ENCODE data around the gene KRTAP2-3. TPM values are rescaled to one million over a fixed set of nuclear protein-coding genes. Genes with fewer than 3 reads are reported as not detected.

The KRTAP2-3 gene, protein sequence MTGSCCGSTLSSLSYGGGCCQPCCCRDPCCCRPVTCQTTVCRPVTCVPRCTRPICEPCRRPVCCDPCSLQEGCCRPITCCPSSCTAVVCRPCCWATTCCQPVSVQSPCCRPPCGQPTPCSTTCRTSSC
- total RNA-seq (2022; extraction: Qiagen RNA extraction): 0.20 to 0.22 TPM in 2 of 5 replicates, not detected in the others

DNA sequence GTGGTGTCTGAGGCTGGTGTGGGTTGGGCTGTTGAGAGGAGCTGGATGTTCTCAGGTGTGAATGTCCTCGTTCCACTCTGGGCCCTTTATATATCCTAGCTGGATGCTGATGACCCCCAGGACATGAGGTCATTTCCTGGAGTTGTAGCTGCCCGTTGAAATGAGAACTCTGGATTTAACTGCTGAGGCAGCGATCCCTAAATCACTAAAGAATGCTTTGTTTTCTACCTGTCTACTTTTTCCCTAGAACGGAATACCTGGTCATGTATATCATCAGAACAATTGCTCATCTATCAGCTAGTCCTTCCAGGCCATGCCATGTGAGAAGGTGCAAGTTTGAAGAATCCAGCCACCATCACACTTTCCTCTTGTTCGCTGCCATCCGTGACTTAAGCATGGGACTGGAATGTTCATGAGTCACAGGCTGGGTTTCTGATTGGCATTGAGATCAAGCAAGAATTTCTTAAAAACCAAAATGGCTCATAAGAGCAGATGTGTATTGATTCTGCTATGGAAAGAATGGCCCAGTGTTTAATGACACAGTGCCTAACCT is at the start of gene KRTAP2-3:
Gene KRTAP2-3, minus strand, starts transcription at position 63 of the 553 bp plus-strand sequence. CDS start 64 bp downstream, outside the sequence.

GRCh38 chr17:41105347-41105746 is 45.4 kb upstream of the KRTAP2-3 start, which contains the start of gene KRTAP4-9:
Gene KRTAP4-9, plus strand, starts transcription at chr17:41105389. Its CDS starts 0 bp downstream, at chr17:41105389.

DNA sequence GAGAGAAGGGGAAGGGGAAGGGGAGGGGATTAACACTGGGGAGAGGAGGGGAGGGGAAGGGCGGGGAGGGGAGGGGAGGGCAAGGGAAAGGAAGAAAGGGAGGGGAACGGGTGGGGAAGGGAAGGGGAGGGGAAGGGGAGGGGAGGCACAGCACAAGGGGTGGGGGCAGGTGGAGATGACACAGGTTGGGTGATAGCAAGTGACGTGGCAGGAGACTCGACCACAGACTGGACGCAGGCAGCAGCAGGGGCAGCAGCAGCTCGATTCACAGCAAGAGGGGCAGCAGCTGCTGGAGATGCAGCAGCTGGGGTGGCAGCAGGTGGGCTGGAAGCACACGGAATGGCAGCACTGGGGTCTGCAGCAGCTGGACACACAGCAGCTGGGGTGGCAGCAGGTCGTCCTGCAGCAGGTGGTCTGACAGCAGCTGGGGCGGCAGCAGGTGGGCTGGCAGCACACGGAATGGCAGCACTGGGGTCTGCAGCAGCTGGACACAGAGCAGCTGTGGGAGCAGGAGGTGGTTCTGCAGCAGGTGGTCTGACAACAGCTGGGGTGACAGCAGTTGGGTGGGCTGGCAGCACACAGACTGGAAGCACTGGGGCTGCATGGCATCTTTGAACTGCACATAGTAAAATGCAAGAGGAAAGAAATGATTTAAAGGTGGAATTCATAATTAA is 41.8 kb upstream of the KRTAP2-3 start, which contains the start of gene KRTAP4-16:
Gene KRTAP4-16, minus strand, starts transcription at position 624 of the 674 bp plus-strand sequence. Its CDS starts 0 bp downstream, at position 624.

DNA sequence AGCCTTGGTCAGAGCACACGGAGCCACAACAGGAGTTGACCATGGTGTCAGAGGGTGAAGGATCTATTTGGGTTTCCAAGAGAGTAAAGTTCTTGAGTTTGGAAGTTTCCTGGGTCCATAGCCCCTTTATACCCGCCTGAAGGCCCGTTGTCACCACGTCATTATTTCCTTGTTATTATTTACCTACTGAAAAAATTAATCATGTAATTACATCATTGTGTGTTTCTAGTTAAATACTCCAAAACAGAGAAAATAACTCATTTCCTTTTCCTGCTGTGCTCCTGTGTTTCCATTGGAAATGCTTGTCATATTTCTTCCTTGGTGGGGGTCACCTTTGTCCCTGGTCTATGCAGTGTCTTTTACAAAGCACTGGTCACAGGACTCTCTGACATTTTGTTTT is 38.1 kb upstream of the KRTAP2-3 start, which contains the start of gene KRTAP4-8:
Gene KRTAP4-8, minus strand, starts transcription at position 101 of the 400 bp plus-strand sequence. Its CDS starts 58 bp downstream, at position 43.

GRCh38 chr17:41084100-41084856 is 24.4 kb upstream of the KRTAP2-3 start, which contains the start of gene KRTAP4-7:
Gene KRTAP4-7, plus strand, starts transcription at chr17:41084150. Its CDS starts 57 bp downstream, at chr17:41084207.

GRCh38 chr17:41065829-41066624 is 6.1 kb upstream of the KRTAP2-3 start, which contains the start of gene KRTAP2-4:
Gene KRTAP2-4, minus strand, starts transcription at chr17:41065879. Its CDS starts 34 bp downstream, at chr17:41065845.

DNA sequence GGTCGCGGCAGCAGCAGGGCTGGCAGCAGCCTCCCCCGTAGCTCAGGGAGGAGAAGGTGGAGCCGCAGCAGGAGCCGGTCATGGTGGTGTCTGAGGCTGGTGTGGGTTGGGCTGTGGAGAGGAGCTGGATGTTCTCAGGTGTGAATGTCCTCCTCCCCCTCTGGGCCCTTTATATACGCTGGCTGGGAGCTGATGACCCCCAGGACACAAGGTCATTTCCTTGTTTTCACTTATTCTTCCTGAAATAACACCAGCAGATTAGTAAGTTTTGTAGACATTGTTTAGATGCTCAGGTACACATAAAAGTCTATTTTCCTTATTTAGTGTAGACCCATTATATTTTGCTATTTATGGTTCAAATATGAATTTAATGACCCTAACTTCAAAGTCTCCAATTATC is 4.8 kb downstream of the KRTAP2-3 start, which contains the start of gene KRTAP2-2:
Gene KRTAP2-2, minus strand, starts transcription at position 101 of the 400 bp plus-strand sequence. Its CDS starts 19 bp downstream, at position 82.

DNA sequence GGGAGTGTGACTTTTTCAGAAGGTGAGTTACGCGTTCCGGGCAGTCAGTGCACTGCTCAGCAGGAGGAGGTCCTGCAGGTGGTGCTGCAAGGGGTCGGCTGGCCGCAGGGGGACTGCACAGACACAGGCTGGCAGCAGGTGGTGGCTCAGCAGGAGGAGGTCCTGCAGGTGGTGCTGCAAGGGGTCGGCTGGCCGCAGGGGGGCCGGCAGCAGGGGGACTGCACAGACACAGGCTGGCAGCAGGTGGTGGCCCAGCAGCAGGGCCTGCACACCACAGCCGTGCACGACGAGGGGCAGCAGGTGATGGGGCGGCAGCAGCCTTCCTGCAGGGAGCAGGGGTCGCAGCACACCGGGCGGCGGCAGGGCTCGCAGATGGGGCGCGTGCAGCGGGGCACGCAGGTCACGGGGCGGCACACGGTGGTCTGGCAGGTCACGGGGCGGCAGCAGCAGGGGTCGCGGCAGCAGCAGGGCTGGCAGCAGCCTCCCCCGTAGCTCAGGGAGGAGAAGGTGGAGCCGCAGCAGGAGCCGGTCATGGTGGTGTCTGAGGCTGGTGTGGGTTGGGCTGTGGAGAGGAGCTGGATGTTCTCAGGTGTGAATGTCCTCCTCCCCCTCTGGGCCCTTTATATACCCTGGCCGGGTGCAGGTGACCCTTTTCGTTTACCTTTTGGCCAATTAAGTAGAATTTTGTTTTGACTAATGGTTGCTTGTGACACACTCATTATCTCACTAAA is 13.0 kb downstream of the KRTAP2-3 start, which contains the start of gene KRTAP2-1:
Gene KRTAP2-1, minus strand, starts transcription at position 582 of the 731 bp plus-strand sequence. Its CDS starts 49 bp downstream, at position 533.

GRCh38 chr17:41040783-41041571 is 18.9 kb downstream of the KRTAP2-3 start, which contains the start of gene KRTAP1-1:
Gene KRTAP1-1, minus strand, starts transcription at chr17:41041450. Its CDS starts 53 bp downstream, at chr17:41041397.

GRCh38 chr17:41034346-41034935 is 25.5 kb downstream of the KRTAP2-3 start, which contains the start of gene KRTAP1-3:
Gene KRTAP1-3, minus strand, starts transcription at chr17:41034874. Its CDS starts 53 bp downstream, at chr17:41034821.

GRCh38 chr17:41029633-41030245 is 30.2 kb downstream of the KRTAP2-3 start, which contains the start of gene KRTAP1-4:
Gene KRTAP1-4, minus strand, starts transcription at chr17:41030195. Its CDS starts 117 bp downstream, at chr17:41030078.

GRCh38 chr17:41026715-41027471 is 33.0 kb downstream of the KRTAP2-3 start, which contains the start of gene KRTAP1-5:
Gene KRTAP1-5, minus strand, starts transcription at chr17:41027208. Its CDS starts 53 bp downstream, at chr17:41027155.

Other genes with a start within 250 kb of the KRTAP2-3 start
- gene KRT10, start 237.5 kb downstream of the KRTAP2-3 start, total RNA-seq (2022; extraction: Qiagen RNA extraction): 61.8 to 120 TPM (median 113 TPM) in 5 replicates
- gene KRT12, start 192.9 kb downstream of the KRTAP2-3 start, total RNA-seq (2022; extraction: Qiagen RNA extraction): not detected in 5 replicates
- gene KRT20, start 174.9 kb downstream of the KRTAP2-3 start, total RNA-seq (2022; extraction: Qiagen RNA extraction): 0.14 to 0.41 TPM (median 0.17 TPM) in 5 replicates
- gene KRT23, start 122.5 kb downstream of the KRTAP2-3 start, total RNA-seq (2022; extraction: Qiagen RNA extraction): 0.08 to 0.29 TPM (median 0.11 TPM) in 4 of 5 replicates, not detected in the other
- not detected in 5 replicates for gene KRT39, start 93.2 kb downstream of the KRTAP2-3 start, total RNA-seq (2022; extraction: Qiagen RNA extraction)
- not detected in 5 replicates for gene KRT40, start 75.8 kb downstream of the KRTAP2-3 start, total RNA-seq (2022; extraction: Qiagen RNA extraction)
- not detected in 5 replicates for gene KRTAP3-3, start 66.0 kb downstream of the KRTAP2-3 start, total RNA-seq (2022; extraction: Qiagen RNA extraction)
- 0.26 to 0.44 TPM (median 0.29 TPM) in 5 replicates for gene KRTAP3-2, start 60.2 kb downstream of the KRTAP2-3 start, total RNA-seq (2022; extraction: Qiagen RNA extraction)
- 0.24 TPM in 1 of 5 replicates, not detected in the others for gene KRTAP3-1, start 51.0 kb downstream of the KRTAP2-3 start, total RNA-seq (2022; extraction: Qiagen RNA extraction)
- not detected in 5 replicates for gene KRTAP1-5, start 32.9 kb downstream of the KRTAP2-3 start, total RNA-seq (2022; extraction: Qiagen RNA extraction)
- gene KRTAP1-4, start 29.9 kb downstream of the KRTAP2-3 start, total RNA-seq (2022; extraction: Qiagen RNA extraction): not detected in 5 replicates
- gene KRTAP1-3, start 25.2 kb downstream of the KRTAP2-3 start, total RNA-seq (2022; extraction: Qiagen RNA extraction): not detected in 5 replicates
- gene KRTAP1-1, start 18.7 kb downstream of the KRTAP2-3 start, total RNA-seq (2022; extraction: Qiagen RNA extraction): not detected in 5 replicates
- gene KRTAP2-1, start 12.8 kb downstream of the KRTAP2-3 start, total RNA-seq (2022; extraction: Qiagen RNA extraction): not detected in 5 replicates
- not detected in 5 replicates for gene KRTAP2-2, start 4.9 kb downstream of the KRTAP2-3 start, total RNA-seq (2022; extraction: Qiagen RNA extraction)
- gene KRTAP2-4, start 5.8 kb upstream of the KRTAP2-3 start, total RNA-seq (2022; extraction: Qiagen RNA extraction): not detected in 5 replicates
- not detected in 5 replicates for gene KRTAP4-7, start 24.0 kb upstream of the KRTAP2-3 start, total RNA-seq (2022; extraction: Qiagen RNA extraction)
- gene KRTAP4-8, start 38.0 kb upstream of the KRTAP2-3 start, total RNA-seq (2022; extraction: Qiagen RNA extraction): not detected in 5 replicates
- not detected in 5 replicates for gene KRTAP4-16, start 42.1 kb upstream of the KRTAP2-3 start, total RNA-seq (2022; extraction: Qiagen RNA extraction)
- gene KRTAP4-9, start 45.3 kb upstream of the KRTAP2-3 start, total RNA-seq (2022; extraction: Qiagen RNA extraction): not detected in 5 replicates
- not detected in 5 replicates for gene KRTAP4-11, start 58.3 kb upstream of the KRTAP2-3 start, total RNA-seq (2022; extraction: Qiagen RNA extraction)
- gene KRTAP4-12, start 64.1 kb upstream of the KRTAP2-3 start, total RNA-seq (2022; extraction: Qiagen RNA extraction): not detected in 5 replicates
- gene KRTAP4-6, start 80.4 kb upstream of the KRTAP2-3 start, total RNA-seq (2022; extraction: Qiagen RNA extraction): not detected in 5 replicates
- gene KRTAP4-5, start 89.7 kb upstream of the KRTAP2-3 start, total RNA-seq (2022; extraction: Qiagen RNA extraction): not detected in 5 replicates
- not detected in 5 replicates for gene KRTAP4-4, start 100.6 kb upstream of the KRTAP2-3 start, total RNA-seq (2022; extraction: Qiagen RNA extraction)
- gene KRTAP4-3, start 108.1 kb upstream of the KRTAP2-3 start, total RNA-seq (2022; extraction: Qiagen RNA extraction): not detected in 5 replicates
- gene KRTAP4-2, start 118.1 kb upstream of the KRTAP2-3 start, total RNA-seq (2022; extraction: Qiagen RNA extraction): not detected in 5 replicates
- gene KRTAP4-1, start 124.8 kb upstream of the KRTAP2-3 start, total RNA-seq (2022; extraction: Qiagen RNA extraction): 0.10 to 0.29 TPM (median 0.16 TPM) in 3 of 5 replicates, not detected in the others
- not detected in 5 replicates for gene KRTAP9-1, start 129.8 kb upstream of the KRTAP2-3 start, total RNA-seq (2022; extraction: Qiagen RNA extraction)
- not detected in 5 replicates for gene KRTAP9-2, start 166.5 kb upstream of the KRTAP2-3 start, total RNA-seq (2022; extraction: Qiagen RNA extraction)
- not detected in 5 replicates for gene KRTAP9-3, start 172.3 kb upstream of the KRTAP2-3 start, total RNA-seq (2022; extraction: Qiagen RNA extraction)
- not detected in 5 replicates for gene KRTAP9-8, start 177.9 kb upstream of the KRTAP2-3 start, total RNA-seq (2022; extraction: Qiagen RNA extraction)
- not detected in 5 replicates for gene KRTAP9-4, start 189.6 kb upstream of the KRTAP2-3 start, total RNA-seq (2022; extraction: Qiagen RNA extraction)
- not detected in 5 replicates for gene KRTAP9-9, start 195.3 kb upstream of the KRTAP2-3 start, total RNA-seq (2022; extraction: Qiagen RNA extraction)
- not detected in 5 replicates for gene KRTAP9-6, start 205.3 kb upstream of the KRTAP2-3 start, total RNA-seq (2022; extraction: Qiagen RNA extraction)
- not detected in 5 replicates for gene KRTAP9-7, start 215.6 kb upstream of the KRTAP2-3 start, total RNA-seq (2022; extraction: Qiagen RNA extraction)
- gene KRTAP29-1, start 242.7 kb upstream of the KRTAP2-3 start, total RNA-seq (2022; extraction: Qiagen RNA extraction): not detected in 5 replicates
- gene KRTAP16-1, start 249.2 kb upstream of the KRTAP2-3 start, total RNA-seq (2022; extraction: Qiagen RNA extraction): not detected in 5 replicates

All from A549 treated with Hydrocortisone at 1 μM for 4 hours (cell line).